Smooth muscle cell of the brain vasculature (primary cell): ENCODE results near the gene HSD11B1.
A peak's percentile ranks its signal among the peaks of the same experiment; 100 is the strongest.
"Not testable (repeated sequence)": the region's sequence is repeated elsewhere in the genome, so short reads cannot be mapped to it uniquely, and the experiment has no call there.

Source experiments
- DNase-seq: peaks from one replicate; pipeline ENCODE4 v3.0.0-alpha.2; 2012; ENCODE audit warnings: low read depth, low spot score

Gene HSD11B1

DNA sequence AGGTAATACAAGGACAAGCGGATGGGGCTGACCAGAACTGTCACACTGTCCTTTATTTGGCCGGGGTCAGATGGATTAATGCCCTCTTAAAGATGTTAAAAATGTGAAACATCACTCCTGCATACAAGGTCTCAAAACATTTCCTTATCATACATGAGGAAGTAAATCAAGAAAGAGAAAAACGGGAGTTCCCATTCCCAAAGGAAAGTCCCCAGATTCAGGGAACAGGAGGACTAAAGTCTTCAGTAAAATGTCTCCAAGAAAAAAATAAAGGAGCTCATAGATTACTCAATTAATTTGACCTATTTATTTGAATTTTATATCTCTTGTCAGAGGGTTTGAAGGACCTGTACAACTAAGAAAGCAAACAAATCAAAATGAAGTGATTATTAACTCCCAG is 13.4 kb upstream of the HSD11B1 start:
- no peak for DNase-seq

DNA sequence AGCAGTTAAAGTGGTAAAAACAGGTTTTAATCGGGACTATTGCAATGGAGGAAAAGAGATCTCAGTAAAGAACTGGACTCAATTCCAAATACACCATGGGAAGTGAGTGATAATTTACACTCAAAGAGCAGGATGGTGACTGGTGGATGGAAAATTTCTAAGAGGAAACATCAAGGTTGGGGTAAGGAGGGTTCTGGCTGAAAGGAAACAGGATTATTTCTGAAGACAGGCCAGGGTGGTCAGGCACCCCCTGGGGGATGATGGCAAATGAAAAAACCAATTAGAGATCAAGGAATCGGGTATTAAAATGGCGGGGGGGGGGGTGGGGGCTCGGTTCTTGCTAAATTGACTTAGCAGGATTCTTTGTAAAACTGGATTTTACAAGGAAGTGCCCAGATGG is 12.3 kb upstream of the HSD11B1 start:
- no peak for DNase-seq

DNA sequence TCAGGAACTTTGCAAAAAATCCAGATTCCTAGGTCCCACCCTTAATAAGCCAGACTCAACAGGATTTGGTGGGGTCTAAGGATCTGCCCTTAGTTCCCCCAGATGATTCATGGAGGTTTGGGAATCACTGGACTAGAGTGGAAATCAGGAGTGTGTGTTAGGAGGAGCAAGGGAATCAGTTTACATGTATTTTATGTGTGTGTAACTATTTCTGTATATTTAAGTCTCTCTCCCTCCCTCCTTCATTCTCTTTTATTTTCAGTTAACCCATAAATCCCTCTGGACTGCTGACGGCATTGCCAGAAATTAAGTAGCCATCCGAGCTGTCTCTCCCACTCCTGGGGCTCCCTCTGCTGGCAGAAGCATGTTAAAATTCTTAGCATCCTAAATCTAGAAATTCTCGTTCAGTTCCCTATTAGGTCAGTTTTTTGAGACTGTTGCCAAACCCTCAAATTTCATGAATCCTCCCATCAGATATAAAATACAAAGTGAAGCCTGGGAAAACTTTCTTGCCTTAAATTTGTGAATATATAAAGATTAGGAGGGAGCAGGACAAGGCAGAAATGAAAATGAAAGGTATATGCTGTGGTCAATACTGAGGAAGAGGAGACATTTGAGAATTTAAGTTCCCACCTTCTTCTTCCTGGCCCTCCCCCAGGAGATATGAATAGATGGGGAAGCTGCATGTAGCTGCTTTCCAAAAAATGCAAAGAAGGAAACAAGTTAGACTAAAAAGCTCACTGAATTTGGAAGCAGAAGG is 11.7 kb upstream of the HSD11B1 start:
- peak; percentile 76 for DNase-seq

DNA sequence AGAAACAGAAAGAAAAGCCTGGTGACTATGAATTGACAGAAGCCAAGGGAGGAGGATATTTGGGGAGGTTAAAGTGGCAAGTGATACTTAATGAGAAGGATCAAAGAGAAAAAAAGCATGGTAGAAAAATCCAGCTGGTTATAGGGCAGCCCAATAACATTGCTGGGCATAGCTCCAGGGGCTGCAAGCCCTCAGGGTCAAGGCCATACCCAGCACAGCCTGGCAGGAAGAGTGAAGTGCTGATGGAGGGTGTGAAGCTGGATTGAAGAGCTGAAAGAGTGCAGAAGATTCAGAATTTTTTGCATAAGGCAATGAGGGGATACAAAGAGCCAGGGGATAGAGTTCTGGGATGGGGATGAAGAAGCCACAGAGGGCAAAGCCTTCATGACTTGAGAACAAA is 8.0 kb upstream of the HSD11B1 start:
- no peak for DNase-seq

DNA sequence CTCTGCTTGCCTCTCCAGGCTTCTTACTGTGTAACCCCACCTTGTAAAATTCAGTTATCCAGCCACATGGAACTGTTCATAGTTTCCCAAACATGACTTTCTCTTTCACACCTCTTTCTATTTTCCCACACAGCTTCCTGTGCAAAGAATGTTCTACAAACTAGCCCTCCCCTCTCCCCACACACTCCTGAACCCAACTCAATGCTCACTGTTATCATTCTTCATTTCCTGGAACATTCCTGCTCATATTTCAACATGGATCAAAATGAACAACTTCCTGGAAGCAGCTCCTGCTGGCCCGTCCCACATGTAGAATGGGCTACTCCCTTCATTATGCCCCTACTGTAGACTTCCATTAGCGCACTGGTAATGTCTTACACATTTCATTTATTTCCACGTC is 7.5 kb upstream of the HSD11B1 start:
- no peak for DNase-seq

DNA sequence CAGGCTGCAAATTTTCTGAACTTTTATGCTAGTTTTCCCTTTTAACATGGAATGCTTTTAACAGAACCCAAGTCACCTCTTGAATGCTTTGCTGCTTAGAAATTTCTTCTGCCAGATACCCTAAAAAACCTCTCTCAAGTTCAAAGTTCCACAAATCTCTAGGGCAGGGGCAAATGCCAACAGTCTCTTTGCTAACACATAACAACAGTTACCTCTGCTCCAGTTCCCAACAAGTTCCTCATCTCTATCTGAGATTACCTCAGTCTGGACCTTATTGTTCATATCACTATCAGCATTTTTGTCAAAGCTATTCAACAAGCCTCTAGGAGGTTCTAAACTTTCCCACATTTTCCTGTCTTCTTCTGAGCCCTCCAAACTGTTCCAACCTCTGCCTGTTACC is 4.0 kb upstream of the HSD11B1 start:
- DNase-seq: not testable (repeated sequence)

DNA sequence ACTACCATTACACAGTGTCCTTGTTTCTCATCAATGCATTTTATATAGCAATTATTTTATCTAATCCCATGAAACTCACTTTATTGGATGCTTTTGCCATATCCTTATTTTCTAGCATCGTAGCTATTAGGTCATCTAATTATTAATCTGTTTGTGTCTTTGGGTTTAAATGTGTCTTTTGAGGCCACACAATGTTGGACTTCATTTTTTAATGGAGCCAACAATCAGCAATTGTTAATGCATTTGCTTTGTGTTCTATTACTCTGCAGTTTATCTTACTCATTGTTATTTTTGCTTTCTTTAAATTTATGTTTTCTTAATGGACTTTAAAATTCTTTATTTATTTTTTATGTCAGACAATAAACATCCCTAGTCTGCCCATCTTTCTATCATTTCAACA is 1.8 kb upstream of the HSD11B1 start:
- DNase-seq: no peak

DNA sequence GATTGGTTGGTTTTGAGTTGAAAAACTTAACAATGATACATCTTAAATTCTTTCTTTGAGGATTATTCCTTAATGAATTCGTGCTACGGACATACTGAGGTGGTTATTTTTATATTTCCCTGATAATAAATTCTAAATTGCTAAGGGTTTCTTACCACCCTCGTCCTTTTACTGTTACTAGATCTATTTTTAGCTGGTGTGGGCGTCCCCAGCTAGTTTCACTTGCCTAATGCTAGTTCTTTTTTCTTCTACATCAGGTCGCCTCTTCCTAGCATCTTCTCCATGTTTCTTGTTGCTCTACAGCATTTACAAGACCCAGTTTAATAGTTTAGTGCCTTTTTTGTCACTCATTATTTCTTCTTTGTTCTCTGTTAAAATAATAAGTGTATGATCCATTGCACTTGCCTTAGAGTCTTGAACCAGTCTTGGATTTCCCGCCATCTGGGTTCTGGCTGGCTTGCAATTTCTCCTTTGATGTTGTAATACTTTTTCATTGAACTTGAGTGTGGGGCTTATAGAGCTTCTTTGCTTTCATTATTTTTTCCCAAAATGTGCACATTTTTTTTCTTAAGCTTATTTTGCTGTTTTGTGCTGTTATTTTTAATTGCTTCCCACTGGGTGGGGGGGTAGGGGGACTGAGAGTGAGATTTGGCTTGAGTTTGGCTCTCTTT is 677 bp upstream of the HSD11B1 start:
- DNase-seq: no peak

DNA sequence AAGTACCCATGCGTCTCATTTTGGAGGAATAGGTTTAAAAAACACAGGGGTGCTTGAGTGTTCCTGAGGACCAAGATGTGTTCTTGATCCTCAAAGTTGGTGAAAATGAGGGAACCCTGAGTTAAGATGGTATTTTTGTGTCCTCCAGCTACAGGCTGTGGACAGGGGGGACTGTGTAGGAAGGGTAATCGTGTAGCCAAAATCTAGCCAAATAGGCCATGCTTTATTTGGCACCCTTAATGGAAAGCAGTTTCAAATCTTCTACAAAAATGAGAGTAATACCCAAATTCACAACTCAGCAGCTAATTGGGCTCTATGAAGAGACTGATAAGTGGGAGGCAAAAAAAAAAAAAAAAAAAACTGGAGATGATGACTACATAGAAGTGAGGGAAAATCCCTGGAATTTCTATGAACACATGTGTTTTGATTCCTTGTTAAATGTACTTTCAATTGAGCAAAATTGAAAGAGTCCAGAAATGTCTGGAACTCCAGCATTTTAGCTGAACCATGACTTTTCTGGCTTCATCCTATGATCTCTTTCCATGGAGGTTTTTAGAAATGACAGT is 470 bp downstream of the HSD11B1 start:
- DNase-seq: no peak

DNA sequence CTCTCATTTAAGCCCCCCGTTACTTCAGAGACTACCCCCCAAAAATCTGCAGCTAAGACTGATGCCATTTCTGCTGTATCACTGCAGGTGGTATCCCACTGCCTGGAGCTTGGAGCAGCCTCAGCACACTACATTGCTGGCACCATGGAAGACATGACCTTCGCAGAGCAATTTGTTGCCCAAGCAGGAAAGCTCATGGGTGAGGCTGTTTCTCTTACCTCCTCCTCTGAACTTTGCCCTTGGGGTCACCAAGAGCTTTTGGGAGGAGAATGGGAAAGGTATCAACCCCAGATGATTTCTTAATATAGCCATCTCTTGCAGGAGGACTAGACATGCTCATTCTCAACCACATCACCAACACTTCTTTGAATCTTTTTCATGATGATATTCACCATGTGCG is 2.0 kb downstream of the HSD11B1 start:
- no peak for DNase-seq

DNA sequence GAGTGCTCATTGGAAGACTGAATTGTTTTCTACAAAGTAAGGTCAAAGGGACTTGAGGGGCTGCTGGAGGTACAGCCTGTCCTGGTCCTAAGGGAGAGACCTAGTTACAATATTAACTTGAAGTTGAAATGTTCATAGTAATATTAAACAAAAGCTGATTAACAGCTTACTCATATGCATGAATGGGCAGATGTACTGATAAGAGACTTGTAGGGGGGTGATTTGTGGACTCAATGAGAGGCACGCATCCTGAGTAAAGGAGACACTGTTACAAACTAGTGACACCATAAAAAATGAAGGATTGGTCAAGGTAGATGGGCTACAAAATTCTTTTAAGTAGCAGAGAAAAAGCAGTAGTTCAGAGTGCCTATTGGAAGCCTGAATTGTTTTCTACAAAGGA is 2.7 kb downstream of the HSD11B1 start:
- no peak for DNase-seq

DNA sequence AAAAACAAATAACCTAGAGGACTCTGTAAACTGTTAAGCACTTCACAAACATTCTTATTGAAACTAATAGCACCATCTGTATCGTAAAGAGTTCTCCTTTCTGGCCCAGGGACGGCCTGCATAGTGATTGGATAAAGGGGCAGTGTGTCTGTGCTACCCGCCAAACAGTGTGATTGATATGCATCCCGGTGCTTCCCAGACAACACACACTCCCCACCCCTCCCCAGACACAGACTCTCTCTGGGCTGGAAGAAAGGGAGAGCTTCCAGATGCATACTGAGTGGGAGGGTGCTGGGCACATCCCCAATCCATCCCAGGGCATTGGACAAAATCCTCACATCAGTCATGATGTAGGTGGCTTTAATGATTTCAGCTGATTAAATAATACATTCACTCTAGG is 3.7 kb downstream of the HSD11B1 start:
- no peak for DNase-seq

DNA sequence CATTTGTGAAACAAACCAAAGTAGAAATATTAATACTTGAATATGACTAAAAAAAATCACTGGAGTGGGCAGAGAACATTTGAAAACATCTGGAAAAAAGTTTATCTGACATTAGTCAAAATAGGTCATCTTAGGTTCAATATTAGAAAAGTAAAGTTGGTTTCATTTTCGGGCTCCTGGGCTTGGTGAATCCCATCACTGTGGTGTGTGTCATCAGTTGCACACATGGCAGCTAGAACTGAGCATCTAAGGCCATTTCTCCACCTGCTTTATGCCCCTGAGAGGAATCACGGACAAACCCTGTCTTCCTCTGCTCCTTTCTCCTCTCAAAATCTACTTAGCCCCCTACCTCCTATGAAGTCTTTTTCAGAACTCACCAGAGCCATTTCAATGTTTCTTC is 5.4 kb downstream of the HSD11B1 start:
- no peak for DNase-seq

DNA sequence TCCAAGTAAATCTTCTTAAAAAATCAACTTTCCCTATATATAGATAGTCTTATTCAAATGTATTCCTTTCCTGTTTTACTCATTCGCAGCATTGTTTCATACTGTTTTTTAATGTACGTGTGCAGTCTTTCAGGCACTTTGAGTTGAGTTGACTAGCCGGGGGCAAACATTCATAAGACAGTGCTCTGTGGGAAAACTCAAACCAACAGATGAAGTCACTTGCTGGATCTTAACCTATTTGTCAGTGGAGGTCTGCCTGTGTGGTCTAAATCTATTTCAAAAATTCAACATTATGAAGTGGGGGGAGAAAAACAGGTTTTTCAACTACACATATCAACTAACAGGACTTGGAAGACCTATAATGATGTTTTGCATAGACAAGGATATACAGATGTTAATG is 6.2 kb downstream of the HSD11B1 start:
- DNase-seq: no peak

DNA sequence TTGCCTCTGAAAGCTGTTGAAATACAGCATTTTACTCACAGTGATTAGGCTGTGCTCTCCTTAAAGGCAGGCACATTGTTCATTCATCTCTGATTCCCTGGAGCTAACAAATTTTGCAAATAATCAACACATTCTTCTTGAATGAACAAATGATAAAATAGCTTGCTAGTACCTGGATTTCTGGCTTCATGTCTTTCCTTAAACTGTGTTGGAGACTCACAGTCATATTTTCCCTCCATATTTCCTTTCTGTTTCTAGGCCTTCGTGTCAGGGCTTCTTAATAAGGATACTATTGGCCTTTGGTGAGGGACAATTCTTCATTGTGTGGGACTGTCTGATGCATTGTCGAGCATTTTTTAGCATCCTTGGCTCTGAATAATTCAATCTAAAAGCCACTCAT is 9.7 kb downstream of the HSD11B1 start:
- DNase-seq: no peak

DNA sequence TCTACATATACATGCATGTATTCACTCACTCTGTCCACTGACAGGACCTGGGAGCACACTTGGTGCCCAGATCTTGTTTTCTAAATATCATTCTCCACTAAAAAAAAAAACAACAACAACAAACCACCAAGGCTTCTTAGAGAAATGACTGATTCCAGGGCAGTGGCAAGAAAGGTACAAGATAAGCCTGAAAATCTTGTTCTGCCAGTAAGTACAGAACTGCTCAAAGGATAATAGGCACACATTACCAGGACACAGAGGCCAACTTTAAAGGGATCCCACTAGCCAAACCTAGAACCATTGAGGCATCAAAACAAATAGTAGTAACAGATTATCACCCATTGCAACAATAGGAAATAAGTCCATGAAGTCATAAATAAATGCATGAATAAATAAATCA is 10.7 kb downstream of the HSD11B1 start:
- DNase-seq: no peak

DNA sequence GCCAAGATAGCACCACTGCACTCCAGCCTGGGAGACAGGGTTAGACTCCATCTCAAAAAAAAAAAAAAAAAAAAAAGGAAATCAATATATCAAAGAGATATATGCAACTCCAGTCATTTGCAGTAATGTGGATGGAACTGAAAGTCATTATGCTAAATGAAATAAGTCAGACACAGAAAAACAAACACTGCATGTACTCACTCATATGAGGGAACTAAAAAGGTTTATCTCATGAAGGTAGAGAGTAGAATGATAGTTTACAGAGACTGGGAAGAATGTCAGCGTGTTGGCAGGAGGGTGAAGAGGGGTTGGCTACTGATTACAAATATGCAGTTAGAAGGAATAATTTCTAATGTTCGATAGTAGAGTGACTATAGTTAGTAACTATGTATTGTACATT is 13.2 kb downstream of the HSD11B1 start:
- no peak for DNase-seq

DNA sequence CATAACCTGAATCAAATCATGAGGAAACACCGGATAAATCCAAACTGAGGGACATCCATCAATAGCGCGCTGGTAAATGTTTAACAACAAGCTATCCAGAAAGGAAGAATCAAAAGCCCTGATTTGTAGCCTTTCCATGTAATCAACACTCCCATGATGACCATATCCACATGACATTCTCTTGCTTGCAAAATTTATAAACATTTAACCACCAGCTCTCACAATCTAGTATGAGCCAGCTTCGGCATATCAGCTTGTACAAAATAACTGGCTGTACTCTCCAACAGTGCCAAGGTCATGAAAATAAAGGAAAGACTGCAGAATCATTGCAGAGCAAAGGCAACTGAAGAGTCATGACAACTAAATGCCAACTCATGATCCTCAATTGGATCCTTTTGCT is 15.7 kb downstream of the HSD11B1 start:
- DNase-seq: no peak

DNA sequence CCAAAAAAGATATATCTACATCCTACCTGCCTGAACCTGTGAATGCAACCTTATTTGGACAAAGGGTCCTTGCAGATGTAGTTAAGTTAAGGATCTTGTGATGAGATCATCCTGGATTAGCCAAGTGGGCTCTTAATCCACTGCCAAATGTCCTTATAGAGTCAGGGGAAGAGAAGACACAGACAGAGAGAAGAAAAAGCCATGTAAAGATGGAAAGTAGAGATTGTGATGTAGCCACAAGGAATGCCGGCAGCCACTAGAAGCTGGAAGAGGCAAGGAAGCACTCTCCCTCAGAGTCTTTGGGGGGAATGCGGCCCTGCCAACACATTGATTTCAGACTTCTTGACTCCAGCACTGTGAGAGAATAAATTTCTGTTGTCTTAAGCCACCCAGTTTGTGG is 16.2 kb downstream of the HSD11B1 start:
- DNase-seq: no peak

DNA sequence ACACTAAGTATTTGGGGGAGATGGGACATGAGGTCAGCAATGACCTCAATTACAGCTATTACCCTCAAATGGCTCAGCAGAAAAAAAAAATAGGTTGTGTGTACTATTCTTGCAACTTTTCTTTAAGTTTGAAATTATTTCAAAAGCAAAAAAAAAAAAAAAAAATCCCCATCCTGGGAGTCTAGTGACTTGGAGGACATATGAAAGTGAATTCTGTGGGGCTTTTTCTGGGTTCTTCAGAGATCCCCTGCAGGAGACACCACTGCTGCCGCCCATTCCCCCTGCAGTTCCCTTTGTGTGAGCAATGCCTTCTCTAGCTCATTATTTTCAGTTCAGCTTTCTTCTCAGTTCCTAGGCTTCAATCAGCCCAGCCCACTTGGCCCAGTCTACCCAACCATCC is 16.7 kb downstream of the HSD11B1 start:
- DNase-seq: no peak

DNA sequence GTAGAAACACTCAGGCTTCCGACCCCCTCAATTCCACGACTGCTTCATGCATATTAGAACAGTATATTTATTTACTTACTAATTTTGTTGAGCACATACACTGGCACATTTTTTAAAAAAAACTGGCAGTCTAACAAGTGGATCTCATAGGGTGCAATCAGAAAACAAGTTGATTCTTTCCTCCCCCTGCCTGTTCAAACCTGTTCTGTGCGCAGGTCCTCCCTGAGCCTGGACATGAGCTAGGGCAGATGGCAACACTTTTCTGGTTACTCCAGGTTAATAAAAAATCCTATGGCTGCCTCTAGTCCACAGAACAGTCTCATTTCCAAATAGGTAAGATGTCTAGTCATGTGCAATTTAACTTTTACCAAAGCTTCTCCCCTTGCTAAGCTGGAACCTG is 18.6 kb downstream of the HSD11B1 start:
- DNase-seq: no peak

DNA sequence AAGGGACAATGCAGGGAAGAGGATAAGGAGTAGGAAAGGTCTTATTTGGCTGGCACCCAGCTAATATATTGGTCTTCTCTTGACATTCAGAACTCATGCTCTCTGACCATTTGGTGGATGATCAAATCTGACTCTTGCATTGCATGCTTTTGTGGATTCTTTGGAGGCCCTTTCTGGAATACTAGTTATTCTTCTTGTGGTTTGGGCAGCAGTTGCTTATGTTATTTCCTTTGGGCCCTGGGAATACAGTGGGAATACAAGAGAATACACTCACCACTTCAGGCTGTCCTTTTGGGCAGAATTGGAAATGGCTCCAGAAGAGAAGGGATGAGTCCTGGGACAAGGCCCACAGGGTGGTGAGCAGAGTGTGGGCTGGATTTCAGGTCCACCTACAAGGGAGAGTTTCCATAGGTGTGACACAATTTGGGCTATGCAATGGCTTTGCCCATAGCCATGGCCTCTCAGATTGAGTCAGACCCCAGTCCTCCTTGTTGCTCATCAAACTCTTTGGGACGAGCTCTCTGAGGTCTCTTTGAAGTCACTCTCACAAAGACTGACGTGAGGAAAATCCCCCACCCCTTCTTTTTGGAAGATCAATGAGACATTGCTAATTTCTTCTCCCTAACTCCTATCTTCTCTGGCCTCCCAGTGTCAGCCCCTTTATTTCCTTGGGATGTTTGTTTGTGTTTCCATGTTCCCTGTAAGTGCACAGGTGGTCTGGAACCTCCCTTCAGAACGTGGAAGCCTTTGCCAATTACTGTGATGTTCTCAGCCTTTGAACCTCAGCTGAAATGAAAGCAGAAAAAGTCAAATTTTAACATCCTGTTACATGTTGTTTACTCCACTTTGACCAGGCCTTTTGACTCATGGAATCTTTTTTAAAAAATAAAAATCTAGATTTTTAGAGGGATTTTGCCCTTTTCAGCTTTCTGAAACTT is 19.4 kb downstream of the HSD11B1 start:
- no peak for DNase-seq
